Activated gamma-delta T cell treated with Interleukin-2 at 50 U/mL for 16 hours (primary cell): ENCODE results near the gene SMCO2.

ENCODE experiments used
- DNase-seq: peaks from one replicate; pipeline ENCODE4 v3.0.0-alpha.2; 2020

Gene SMCO2

GRCh38 chr12:27455589-27455988, 9.1 kb downstream of the SMCO2 start:
- no peak for DNase-seq

- no peak for DNase-seq
Measured at GRCh38 chr12:27456618-27457017, 10.1 kb downstream of the SMCO2 start.

- no peak for DNase-seq
Measured at GRCh38 chr12:27460471-27460978, 14.0 kb downstream of the SMCO2 start.

GRCh38 chr12:27462151-27462694, 15.7 kb downstream of the SMCO2 start:
- DNase-seq, result no peak

- DNase-seq, result no peak
Measured at GRCh38 chr12:27462851-27463250, 16.3 kb downstream of the SMCO2 start.

GRCh38 chr12:27463511-27464219, 17.1 kb downstream of the SMCO2 start:
- no peak for DNase-seq

- DNase-seq, result no peak
Measured at GRCh38 chr12:27464220-27464554, 17.7 kb downstream of the SMCO2 start.

- DNase-seq, result no peak
Measured at GRCh38 chr12:27467641-27468040, 21.1 kb downstream of the SMCO2 start.

GRCh38 chr12:27468241-27468640, 21.7 kb downstream of the SMCO2 start:
- DNase-seq, result no peak

- no peak for DNase-seq
Measured at GRCh38 chr12:27469176-27469736, 22.7 kb downstream of the SMCO2 start.

GRCh38 chr12:27472604-27473003, 26.1 kb downstream of the SMCO2 start:
- DNase-seq, result no peak

- DNase-seq, result no peak
Measured at GRCh38 chr12:27474344-27474743, 27.8 kb downstream of the SMCO2 start.

- no peak for DNase-seq
Measured at GRCh38 chr12:27477049-27477448, 30.5 kb downstream of the SMCO2 start.

- no peak for DNase-seq
Measured at GRCh38 chr12:27478949-27479348, 32.4 kb downstream of the SMCO2 start.

GRCh38 chr12:27480016-27480415, 33.5 kb downstream of the SMCO2 start:
- no peak for DNase-seq

- DNase-seq, result no peak
Measured at GRCh38 chr12:27486961-27487360, 40.4 kb downstream of the SMCO2 start.

GRCh38 chr12:27488479-27488878, 41.9 kb downstream of the SMCO2 start:
- no peak for DNase-seq

GRCh38 chr12:27491226-27491625, 44.7 kb downstream of the SMCO2 start:
- no peak for DNase-seq

- no peak for DNase-seq
Measured at GRCh38 chr12:27493260-27493940, 46.9 kb downstream of the SMCO2 start.

- no peak for DNase-seq
Measured at GRCh38 chr12:27497446-27497845, 50.9 kb downstream of the SMCO2 start.

- no peak for DNase-seq
Measured at GRCh38 chr12:27498149-27498548, 51.6 kb downstream of the SMCO2 start.

GRCh38 chr12:27498761-27499160, 52.2 kb downstream of the SMCO2 start:
- no peak for DNase-seq

- no peak for DNase-seq
Measured at GRCh38 chr12:27499377-27499776, 52.8 kb downstream of the SMCO2 start.

- DNase-seq, result no peak
Measured at GRCh38 chr12:27500546-27500945, 54.0 kb downstream of the SMCO2 start.
